H9 (cell line): Measurements from ENCODE around the gene KREMEN1. TPM values are rescaled to one million over a fixed set of nuclear protein-coding genes. Genes with fewer than 3 reads are reported as not detected.

Experiments
- DNase-seq: peaks from one replicate; pipeline ENCODE4 v3.0.0-alpha.2; 2017
- H2AFZ ChIP-seq: one replicate; pipeline ENCODE4 v1.6.1; 2013; ENCODE audit warnings: mild to moderate bottlenecking, low read length, control low read depth, moderate library complexity
- H2AK5ac ChIP-seq: 2 replicates; pipeline ENCODE4 v1.6.1; 2013; ENCODE audit warnings: low read length, control low read depth, mixed read lengths; ENCODE audit not compliant: insufficient read length
- H2BK120ac ChIP-seq: one replicate; pipeline ENCODE4 v1.6.1; 2013; ENCODE audit warnings: low read depth, mild to moderate bottlenecking, low read length, control low read depth, inconsistent platforms; ENCODE audit not compliant: poor library complexity, severe bottlenecking
- H2BK12ac ChIP-seq: 2 replicates; pipeline ENCODE4 v1.6.1; 2013; ENCODE audit warnings: low read length, control low read depth, mixed read lengths, low read depth; ENCODE audit not compliant: insufficient read length
- H2BK15ac ChIP-seq: 2 replicates; pipeline ENCODE4 v1.6.1; 2013; ENCODE audit warnings: low read depth, low read length, control low read depth
- H2BK20ac ChIP-seq: one replicate; pipeline ENCODE4 v1.6.1; 2013; ENCODE audit warnings: low read depth, mild to moderate bottlenecking, low read length, control low read depth, inconsistent platforms; ENCODE audit not compliant: poor library complexity, severe bottlenecking
- H2BK5ac ChIP-seq: 2 replicates; pipeline ENCODE4 v1.6.1; 2013; ENCODE audit warnings: low read length, control low read depth, mixed read lengths; ENCODE audit not compliant: insufficient read length
- H3K14ac ChIP-seq: 2 replicates; pipeline ENCODE4 v1.6.1; 2013; ENCODE audit warnings: low read length, control low read depth; ENCODE audit not compliant: insufficient read depth
- H3K18ac ChIP-seq: 2 replicates; pipeline ENCODE4 v1.6.1; 2013; ENCODE audit warnings: low read depth, mild to moderate bottlenecking, mixed read lengths, low read length, control low read depth; ENCODE audit not compliant: insufficient read length
- H3K23ac ChIP-seq: 2 replicates; pipeline ENCODE4 v1.6.1; 2013; ENCODE audit warnings: low read length, control low read depth, mixed read lengths, low read depth; ENCODE audit not compliant: insufficient read length
- H3K23me2 ChIP-seq: 2 replicates; pipeline ENCODE4 v1.6.1; 2013; ENCODE audit warnings: low read depth, mild to moderate bottlenecking, mixed read lengths, low read length, control low read depth; ENCODE audit not compliant: insufficient read length, poor library complexity, severe bottlenecking
- H3K27ac ChIP-seq: 2 replicates; pipeline ENCODE4 v1.5.1; 2013; ENCODE audit warnings: low read length, control low read depth, mixed read lengths, low read depth; ENCODE audit not compliant: insufficient read length
- H3K27me3 ChIP-seq: 2 replicates; pipeline ENCODE4 v1.6.1; 2013; ENCODE audit warnings: low read length, control low read depth, inconsistent platforms; ENCODE audit not compliant: insufficient read depth
- H3K4ac ChIP-seq: 2 replicates; pipeline ENCODE4 v1.6.1; 2013; ENCODE audit warnings: low read depth, mild to moderate bottlenecking, control low read depth, inconsistent platforms, low read length, moderate library complexity
- H3K4me1 ChIP-seq: 2 replicates; pipeline ENCODE4 v1.6.1; 2013; ENCODE audit warnings: low read length, control low read depth, inconsistent platforms; ENCODE audit not compliant: insufficient read depth
- H3K4me2 ChIP-seq: 2 replicates; pipeline ENCODE4 v1.6.1; 2013; ENCODE audit warnings: low read length, control low read depth, mixed read lengths; ENCODE audit not compliant: insufficient read length, insufficient read depth
- H3K56ac ChIP-seq: 2 replicates; pipeline ENCODE4 v1.6.1; 2013; ENCODE audit warnings: low read depth, mild to moderate bottlenecking, mixed read lengths, low read length, control low read depth; ENCODE audit not compliant: insufficient read length
- H3K79me1 ChIP-seq: 2 replicates; pipeline ENCODE4 v1.6.1; 2013; ENCODE audit warnings: low read depth, mild to moderate bottlenecking, moderate library complexity, low read length, control low read depth, inconsistent platforms; ENCODE audit not compliant: insufficient read depth, poor library complexity, severe bottlenecking
- H3K79me2 ChIP-seq: 2 replicates; pipeline ENCODE4 v1.6.1; 2013; ENCODE audit warnings: low read length, control low read depth, inconsistent platforms; ENCODE audit not compliant: insufficient read depth
- H3K9ac ChIP-seq: 2 replicates; pipeline ENCODE4 v1.6.1; 2013; ENCODE audit warnings: low read length, control low read depth, mixed read lengths; ENCODE audit not compliant: insufficient read length; ENCODE audit errors: extremely low read depth
- H3K9me3 ChIP-seq: one replicate; pipeline ENCODE4 v1.6.1; 2013; ENCODE audit warnings: low read depth, low read length, inconsistent platforms; ENCODE audit not compliant: control insufficient read depth
- H3T11ph ChIP-seq: one replicate; pipeline ENCODE4 v1.6.1; 2013; ENCODE audit warnings: mild to moderate bottlenecking, low read length, control low read depth, inconsistent platforms
- H4K20me1 ChIP-seq: one replicate; pipeline ENCODE4 v1.6.1; 2013; ENCODE audit not compliant: control insufficient read depth, insufficient read length, insufficient read depth
- H4K5ac ChIP-seq: 2 replicates; pipeline ENCODE4 v1.6.1; 2013; ENCODE audit warnings: low read depth, mild to moderate bottlenecking, mixed read lengths, low read length, control low read depth; ENCODE audit not compliant: insufficient read length
- H4K8ac ChIP-seq: replicated peaks from 2 replicates; pipeline ENCODE4 v1.6.1; 2013; ENCODE audit warnings: low read length, control low read depth, mixed read lengths, low read depth; ENCODE audit not compliant: insufficient read length
- H4K91ac ChIP-seq: 2 replicates; pipeline ENCODE4 v1.6.1; 2013; ENCODE audit warnings: low read depth, mild to moderate bottlenecking, moderate library complexity, mixed read lengths, low read length, control low read depth; ENCODE audit not compliant: insufficient read length
- H3K27ac Mint-ChIP-seq, 3 experiments: 2 replicates in 2 of 3; 3 replicates in 1 of 3; pipeline ENCODE4 v1.8.0; 2020 to 2021; ENCODE audit warnings: mixed read lengths in 3 of 3, mild to moderate bottlenecking in 1 of 3, moderate library complexity in 1 of 3
- H3K27me3 Mint-ChIP-seq: 2 replicates; pipeline ENCODE4 v1.8.0; 2021; ENCODE audit warnings: low read depth, mild to moderate bottlenecking, moderate library complexity, mixed read lengths
- H3K36me3 Mint-ChIP-seq, 3 experiments: 2 replicates in 2 of 3; 3 replicates in 1 of 3; pipeline ENCODE4 v1.8.0; 2020 to 2021; ENCODE audit warnings: low read depth in 3 of 3, mixed read lengths in 3 of 3; ENCODE audit not compliant: insufficient read depth in 1 of 3
- H3K4me1 Mint-ChIP-seq, 2 experiments: 2 replicates each; pipeline ENCODE4 v1.8.0; 2020; ENCODE audit warnings: mixed read lengths in 2 of 2
- H3K4me3 Mint-ChIP-seq, 2 experiments: 2 replicates in 1 of 2; 3 replicates in 1 of 2; pipeline ENCODE4 v1.8.0; 2020 to 2021; ENCODE audit warnings: mild to moderate bottlenecking in 2 of 2, mixed read lengths in 2 of 2, moderate library complexity in 1 of 2
- H3K9me3 Mint-ChIP-seq, 2 experiments: 2 replicates in 1 of 2; 3 replicates in 1 of 2; pipeline ENCODE4 v1.8.0; 2020; ENCODE audit warnings: mild to moderate bottlenecking in 2 of 2, mixed read lengths in 2 of 2, moderate library complexity in 1 of 2
- WGBS: extraction: QIAGEN DNeasy Blood & Tissue Kit; methylation state at CpG from one replicate; pipeline ENCODE4 v1.1.7; 2013; ENCODE audit warnings: missing lambda C conversion rate, low lambda C conversion rate, mixed read lengths; ENCODE audit not compliant: insufficient read length; ENCODE audit errors: extremely low coverage; 5-methylcytosine and 5-hydroxymethylcytosine counted together
- total RNA-seq: library from RNA; stranded (reverse); gene quantifications from 2 replicates; pipeline ENCODE4 v1.2.1, GENCODE V29; 2021
- TF ChIP-seq, protein P1 (sequence below): fragments of 200-600 bp; sonication (generic); conservative IDR thresholded peaks from 3 replicates; pipeline ENCODE4 v1.8.0; 2021; ENCODE audit warnings: antibody characterized with exemption, mild to moderate bottlenecking

Gene KREMEN1
- total RNA-seq, 1 experiment from 2014 or later: 2.4 TPM

DNA sequence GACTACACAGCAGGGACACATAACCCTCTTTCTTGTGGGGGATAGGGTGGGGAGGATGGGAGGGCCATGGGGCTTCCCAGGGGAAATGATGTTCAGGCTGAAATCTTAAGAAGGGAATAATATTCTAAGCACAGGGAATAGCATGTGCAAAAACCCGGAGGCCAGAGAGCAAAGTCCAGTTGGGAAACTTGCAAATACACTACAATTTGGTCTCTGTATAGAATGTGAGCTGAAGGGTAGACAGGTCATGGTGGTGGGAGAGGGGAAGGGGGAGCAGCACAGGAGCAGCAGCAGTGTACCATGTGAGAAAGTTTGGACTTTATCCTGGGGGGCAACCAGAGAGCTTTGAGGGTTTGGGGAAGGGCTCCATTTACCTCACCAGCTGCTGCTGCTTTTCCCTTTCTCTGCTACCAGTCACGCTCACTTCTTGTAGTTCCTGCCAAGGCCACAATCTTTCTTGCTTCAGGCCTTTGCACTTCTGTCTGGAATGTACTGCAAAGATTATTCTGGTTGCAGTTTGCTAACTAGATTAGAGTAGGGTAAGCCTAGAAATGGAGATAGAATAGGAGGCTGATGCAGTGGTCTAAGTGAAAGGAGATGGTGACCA, 43.0 kb downstream of the KREMEN1 start:
- TF ChIP-seq, protein P1, sequence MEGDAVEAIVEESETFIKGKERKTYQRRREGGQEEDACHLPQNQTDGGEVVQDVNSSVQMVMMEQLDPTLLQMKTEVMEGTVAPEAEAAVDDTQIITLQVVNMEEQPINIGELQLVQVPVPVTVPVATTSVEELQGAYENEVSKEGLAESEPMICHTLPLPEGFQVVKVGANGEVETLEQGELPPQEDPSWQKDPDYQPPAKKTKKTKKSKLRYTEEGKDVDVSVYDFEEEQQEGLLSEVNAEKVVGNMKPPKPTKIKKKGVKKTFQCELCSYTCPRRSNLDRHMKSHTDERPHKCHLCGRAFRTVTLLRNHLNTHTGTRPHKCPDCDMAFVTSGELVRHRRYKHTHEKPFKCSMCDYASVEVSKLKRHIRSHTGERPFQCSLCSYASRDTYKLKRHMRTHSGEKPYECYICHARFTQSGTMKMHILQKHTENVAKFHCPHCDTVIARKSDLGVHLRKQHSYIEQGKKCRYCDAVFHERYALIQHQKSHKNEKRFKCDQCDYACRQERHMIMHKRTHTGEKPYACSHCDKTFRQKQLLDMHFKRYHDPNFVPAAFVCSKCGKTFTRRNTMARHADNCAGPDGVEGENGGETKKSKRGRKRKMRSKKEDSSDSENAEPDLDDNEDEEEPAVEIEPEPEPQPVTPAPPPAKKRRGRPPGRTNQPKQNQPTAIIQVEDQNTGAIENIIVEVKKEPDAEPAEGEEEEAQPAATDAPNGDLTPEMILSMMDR: no peak
- Histone ChIP-seq H2BK20ac (no peak overlapping the region), H3K9me3 (peaks cover 6% of the 10 kb centered on the region), H3K56ac (no peak overlapping the region), H3K4me1 (no peaks in the 10 kb centered on the region), H2AFZ (no peak overlapping the region), H3K4ac (no peak overlapping the region), H2BK5ac (no peak overlapping the region), H3K14ac (no peak overlapping the region), H3K79me2 (no peaks in the 10 kb centered on the region), H2BK12ac (no peak overlapping the region), H4K8ac (no peak overlapping the region), H4K91ac (no peak overlapping the region), H4K5ac (no peak overlapping the region), H3T11ph (no peak overlapping the region), H4K20me1 (no peaks in the 10 kb centered on the region), H3K79me1 (no peaks in the 10 kb centered on the region), H3K18ac (no peak overlapping the region), H2AK5ac (no peak overlapping the region), H3K27me3 (no peaks in the 10 kb centered on the region), H3K27ac (no peak overlapping the region), H2BK15ac (peak overlapping the region; percentile 13; the same call in 1 of the 2 replicates), H3K23ac (no peak overlapping the region), H3K23me2 (no peaks in the 10 kb centered on the region), H3K4me2 (no peak overlapping the region), H3K9ac (no peak overlapping the region), H2BK120ac (no peak overlapping the region)
- H3K27me3 Mint-ChIP-seq: peaks cover 4% of the 10 kb centered on the region
- H3K27ac Mint-ChIP-seq: no peak overlapping the region
- H3K4me3 Mint-ChIP-seq: no peak overlapping the region
- DNase-seq: no peak
- no CpG with 5 or more reads among the region's 2 CpGs for WGBS
- peaks cover 5 to 6% (median 5%) of the 10 kb centered on the region in 3 experiments; a peak in 6 of 7 replicates for H3K36me3 Mint-ChIP-seq
- H3K4me1 Mint-ChIP-seq: peaks cover 5 to 8% of the 10 kb centered on the region in 2 experiments
- peaks cover 11 to 14% of the 10 kb centered on the region in 2 experiments for H3K9me3 Mint-ChIP-seq
